Measurements from ENCODE around the gene AK9.
"Not testable (repeated sequence)": the region's sequence is repeated elsewhere in the genome, so short reads cannot be mapped to it uniquely, and the experiment has no call there.

The AK9 gene

GRCh38 chr6:109690737-109691621 lies at the start of gene AK9, which contains the start of gene FIG4:
TSS of gene AK9 (minus strand) at chr6:109691202. CDS start at chr6:109675745, 15,457 bp downstream.
TSS of gene FIG4 (plus strand) at chr6:109691296. CDS start at chr6:109691436, 140 bp downstream.
- DNase-seq = peak; percentile 98

GRCh38 chr6:109740787-109741186 lies 49.8 kb upstream of the AK9 start:
- no peak for DNase-seq

- no peak for DNase-seq
Measured at GRCh38 chr6:109739686-109740085, 48.7 kb upstream of the AK9 start.

GRCh38 chr6:109738667-109739066 lies 47.7 kb upstream of the AK9 start:
- no peak for DNase-seq

- DNase-seq = no peak
Measured at GRCh38 chr6:109738255-109738654, 47.3 kb upstream of the AK9 start.

- no peak for DNase-seq
Measured at GRCh38 chr6:109736273-109737025, 45.4 kb upstream of the AK9 start.

GRCh38 chr6:109725250-109725649 lies 34.2 kb upstream of the AK9 start:
- not testable (repeated sequence) for DNase-seq

- no peak for DNase-seq
Measured at GRCh38 chr6:109722564-109723254, 31.7 kb upstream of the AK9 start.

GRCh38 chr6:109722011-109722410 lies 31.0 kb upstream of the AK9 start:
- DNase-seq = no peak

- DNase-seq = no peak
Measured at GRCh38 chr6:109720311-109720710, 29.3 kb upstream of the AK9 start.

- no peak for DNase-seq
Measured at GRCh38 chr6:109718991-109719390, 28.0 kb upstream of the AK9 start.

- no peak for DNase-seq
Measured at GRCh38 chr6:109717971-109718370, 27.0 kb upstream of the AK9 start.

- DNase-seq = no peak
Measured at GRCh38 chr6:109715616-109716015, 24.6 kb upstream of the AK9 start.

GRCh38 chr6:109714611-109715010 lies 23.6 kb upstream of the AK9 start:
- no peak for DNase-seq

GRCh38 chr6:109714166-109714565 lies 23.2 kb upstream of the AK9 start:
- DNase-seq = no peak

- no peak for DNase-seq
Measured at GRCh38 chr6:109713097-109713496, 22.1 kb upstream of the AK9 start.

GRCh38 chr6:109708099-109708498 lies 17.1 kb upstream of the AK9 start:
- not testable (repeated sequence) for DNase-seq

- DNase-seq = no peak
Measured at GRCh38 chr6:109706513-109706912, 15.5 kb upstream of the AK9 start.

- DNase-seq = peak; percentile 88
Measured at GRCh38 chr6:109705258-109705657, 14.3 kb upstream of the AK9 start.

- DNase-seq = no peak
Measured at GRCh38 chr6:109702791-109703190, 11.8 kb upstream of the AK9 start.

GRCh38 chr6:109701774-109702173 lies 10.8 kb upstream of the AK9 start:
- DNase-seq = no peak

GRCh38 chr6:109701221-109701620 lies 10.2 kb upstream of the AK9 start:
- no peak for DNase-seq

GRCh38 chr6:109696355-109696754 lies 5.4 kb upstream of the AK9 start:
- DNase-seq = no peak

All from NCI-H2029 (cell line).